Stimulated activated CD4-positive, alpha-beta T cell treated with anti-CD3 and anti-CD28 coated beads, Interleukin-4, amount 100 ng/mL, for 4 hours (primary cell): ENCODE results near the gene PCLO.
"Not testable (repeated sequence)": the region's sequence is repeated elsewhere in the genome, so short reads cannot be mapped to it uniquely, and the experiment has no call there.

ENCODE experiments used
- DNase-seq, 2 experiments: peaks; one replicate each; pipeline ENCODE4 v3.0.0-alpha.2; 2020

Gene PCLO

GRCh38 chr7:83040484-83040883 is 122.2 kb downstream of the PCLO start:
- DNase-seq: no peak

GRCh38 chr7:83038787-83039186 is 123.9 kb downstream of the PCLO start:
- DNase-seq: no peak

GRCh38 chr7:83036721-83037380 is 125.8 kb downstream of the PCLO start:
- DNase-seq: no peak

GRCh38 chr7:83036130-83036529 is 126.6 kb downstream of the PCLO start:
- no peak for DNase-seq

GRCh38 chr7:83032195-83032594 is 130.5 kb downstream of the PCLO start:
- no peak for DNase-seq

- DNase-seq: not testable (repeated sequence)
Measured at GRCh38 chr7:83023817-83024665, 138.6 kb downstream of the PCLO start.

GRCh38 chr7:83021032-83021431 is 141.7 kb downstream of the PCLO start:
- DNase-seq: no peak

- DNase-seq: no peak
Measured at GRCh38 chr7:83020161-83020560, 142.5 kb downstream of the PCLO start.

- no peak for DNase-seq
Measured at GRCh38 chr7:83015916-83016315, 146.8 kb downstream of the PCLO start.

GRCh38 chr7:83014546-83014945 is 148.1 kb downstream of the PCLO start:
- no peak for DNase-seq

GRCh38 chr7:83011954-83012353 is 150.7 kb downstream of the PCLO start:
- no peak for DNase-seq

GRCh38 chr7:83005410-83005809 is 157.3 kb downstream of the PCLO start:
- DNase-seq: no peak

- no peak for DNase-seq
Measured at GRCh38 chr7:83001362-83002040, 161.2 kb downstream of the PCLO start.

- no peak for DNase-seq
Measured at GRCh38 chr7:82998436-82998835, 164.2 kb downstream of the PCLO start.

GRCh38 chr7:82985144-82985802 is 177.4 kb downstream of the PCLO start:
- DNase-seq: no peak

- no peak for DNase-seq
Measured at GRCh38 chr7:82980130-82980788, 182.4 kb downstream of the PCLO start.

GRCh38 chr7:82975811-82976468 is 186.7 kb downstream of the PCLO start:
- no peak for DNase-seq

GRCh38 chr7:82972135-82972534 is 190.5 kb downstream of the PCLO start:
- no peak for DNase-seq

- DNase-seq: no peak
Measured at GRCh38 chr7:82965088-82966036, 197.3 kb downstream of the PCLO start.

GRCh38 chr7:82964150-82964882 is 198.4 kb downstream of the PCLO start:
- no peak for DNase-seq
